Measurements from ENCODE around the gene ZNRF3. TPM values are rescaled to one million over a fixed set of nuclear protein-coding genes. Genes with fewer than 3 reads are reported as not detected.

ZNRF3 gene
- polyA plus RNA-seq, 3 donors: 0.13 TPM; not detected in 2

DNA sequence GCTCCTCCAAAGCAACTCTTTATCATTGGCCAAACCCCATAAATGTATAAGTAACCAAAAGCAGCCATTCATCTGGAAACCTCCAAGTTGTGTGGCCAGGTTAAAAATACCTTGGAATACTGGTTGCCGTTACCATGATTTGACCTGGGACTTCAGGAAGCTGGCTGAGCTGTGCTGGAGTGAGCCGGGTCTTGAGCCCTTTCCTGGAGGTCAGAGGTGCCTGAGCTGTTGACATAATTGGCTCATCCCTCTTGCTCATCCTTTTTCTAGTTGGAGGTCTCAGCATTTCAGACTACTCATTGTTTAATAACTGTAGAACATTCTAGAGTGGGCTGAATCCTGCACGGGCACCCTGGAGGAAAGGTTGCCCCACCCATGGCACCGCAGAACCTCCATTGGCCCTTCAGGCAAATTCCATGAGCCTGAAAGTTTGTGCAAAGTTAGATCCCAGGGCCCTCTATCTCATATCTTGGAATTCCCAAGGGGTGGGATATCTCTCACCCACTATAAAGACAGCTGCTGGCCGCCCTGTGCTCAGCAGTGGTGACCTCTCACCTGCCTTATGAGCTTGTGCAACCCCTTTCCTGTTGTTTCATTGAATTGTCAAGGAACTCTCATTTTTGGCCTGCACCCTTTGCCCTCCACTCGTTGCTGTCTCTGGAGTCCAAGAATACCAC lies 101.2 kb downstream of the ZNRF3 start:
- WGBS (ENCODE audit: insufficient coverage): 81% methylated on average over 4 of the region's 6 CpGs
- Mint-ChIP-seq H3K9me3 (peaks cover 2 to 7% (median 4%) of the 10 kb centered on the region in 7 donors), H3K4me1 (peaks cover 2% of the 10 kb centered on the region), H3K36me3 (no peaks in the 10 kb centered on the region), H3K27me3 (ENCODE audit: low read depth in 3 of 3) (peaks cover 1 to 7% (median 3%) of the 10 kb centered on the region in 3 donors), H3K4me3 (no peak overlapping the region), H3K27ac (no peak overlapping the region)
- Histone ChIP-seq H3K9ac (ENCODE audit: insufficient read depth, low read length, poor library complexity, severe bottlenecking) (no peak overlapping the region), H3K4me2 (replicated peaks; ENCODE audit: extremely low read depth, low read length, poor library complexity, severe bottlenecking) (no peak overlapping the region), H3K36me3 (replicated peaks in 1 of 2; ENCODE audit: control insufficient read depth in 1 of 2, insufficient read depth in 2 of 2, low read length in 2 of 2) (no peaks in the 10 kb centered on the region), H3K27me3 (ENCODE audit: control insufficient read depth in 2 of 2, insufficient read depth in 2 of 2, low read length in 2 of 2) (peaks cover 0 to 1% of the 10 kb centered on the region in 2 donors), H3K9me3 (replicated peaks in 1 of 2; ENCODE audit: control insufficient read depth in 1 of 2, insufficient read depth in 1 of 2, low read length in 2 of 2) (no peaks in the 10 kb centered on the region), H3K4me1 (ENCODE audit: control insufficient read depth in 1 of 2, insufficient read depth in 2 of 2, low read length in 2 of 2) (no peaks in the 10 kb centered on the region), H2AFZ (ENCODE audit: insufficient read depth, low read depth, low read length, poor library complexity, severe bottlenecking) (no peak overlapping the region), H4K20me1 (ENCODE audit: insufficient read depth, low read length) (no peaks in the 10 kb centered on the region), H3K79me2 (ENCODE audit: insufficient read depth, low read length) (no peaks in the 10 kb centered on the region), H3K4me3 (replicated peaks in 1 of 3; ENCODE audit: low read depth in 2 of 3, low read length in 3 of 3) (no peak overlapping the region), H3K27ac (ENCODE audit: low read depth in 1 of 2, low read length in 2 of 2) (no peak overlapping the region)
- intact Hi-C loops (cut with micrococcal nuclease): no loop called here
- no peak for DNase-seq
- TF ChIP-seq, protein P1, sequence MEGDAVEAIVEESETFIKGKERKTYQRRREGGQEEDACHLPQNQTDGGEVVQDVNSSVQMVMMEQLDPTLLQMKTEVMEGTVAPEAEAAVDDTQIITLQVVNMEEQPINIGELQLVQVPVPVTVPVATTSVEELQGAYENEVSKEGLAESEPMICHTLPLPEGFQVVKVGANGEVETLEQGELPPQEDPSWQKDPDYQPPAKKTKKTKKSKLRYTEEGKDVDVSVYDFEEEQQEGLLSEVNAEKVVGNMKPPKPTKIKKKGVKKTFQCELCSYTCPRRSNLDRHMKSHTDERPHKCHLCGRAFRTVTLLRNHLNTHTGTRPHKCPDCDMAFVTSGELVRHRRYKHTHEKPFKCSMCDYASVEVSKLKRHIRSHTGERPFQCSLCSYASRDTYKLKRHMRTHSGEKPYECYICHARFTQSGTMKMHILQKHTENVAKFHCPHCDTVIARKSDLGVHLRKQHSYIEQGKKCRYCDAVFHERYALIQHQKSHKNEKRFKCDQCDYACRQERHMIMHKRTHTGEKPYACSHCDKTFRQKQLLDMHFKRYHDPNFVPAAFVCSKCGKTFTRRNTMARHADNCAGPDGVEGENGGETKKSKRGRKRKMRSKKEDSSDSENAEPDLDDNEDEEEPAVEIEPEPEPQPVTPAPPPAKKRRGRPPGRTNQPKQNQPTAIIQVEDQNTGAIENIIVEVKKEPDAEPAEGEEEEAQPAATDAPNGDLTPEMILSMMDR (IDR thresholded peaks at IDR 0.05): no peak

DNA sequence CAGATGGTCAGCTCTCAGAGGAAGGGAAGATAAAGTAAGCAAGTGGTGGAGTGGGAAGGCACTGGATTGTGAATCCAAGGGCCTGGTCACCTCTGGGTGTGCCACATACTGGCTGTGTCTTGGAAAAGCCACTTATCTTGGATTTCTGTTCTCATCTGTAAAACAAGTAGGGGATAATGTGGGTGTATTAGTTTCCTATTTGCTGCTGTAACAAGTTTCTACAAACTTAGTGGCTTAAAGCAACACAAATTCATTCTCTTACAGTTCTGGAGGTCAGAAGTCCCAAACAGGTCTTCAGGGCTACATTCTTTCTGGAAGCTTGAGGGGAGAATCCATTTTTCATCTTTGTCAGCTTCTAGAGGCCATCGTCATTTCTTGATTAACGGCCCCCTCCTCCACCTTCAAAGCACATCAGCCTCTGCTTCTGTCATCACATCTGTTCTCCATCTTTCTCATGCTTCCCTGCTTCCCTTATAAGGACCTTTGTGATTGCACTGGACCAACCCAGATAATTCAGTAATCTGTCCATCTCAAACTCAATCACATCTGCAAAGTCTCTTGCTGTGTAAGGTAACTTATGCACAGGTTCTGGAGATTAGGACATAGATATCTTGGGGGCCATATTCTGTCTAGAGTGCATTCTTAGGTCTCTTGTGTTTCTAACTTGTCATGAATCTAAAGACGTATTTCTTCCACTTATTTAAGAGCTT lies 102.4 kb downstream of the ZNRF3 start:
- intact Hi-C loops (cut with micrococcal nuclease): no loop called here
- Histone ChIP-seq H3K9me3 (replicated peaks in 1 of 2; ENCODE audit: control insufficient read depth in 1 of 2, insufficient read depth in 1 of 2, low read length in 2 of 2) (no peaks in the 10 kb centered on the region), H3K4me1 (ENCODE audit: control insufficient read depth in 1 of 2, insufficient read depth in 2 of 2, low read length in 2 of 2) (no peaks in the 10 kb centered on the region), H2AFZ (ENCODE audit: insufficient read depth, low read depth, low read length, poor library complexity, severe bottlenecking) (no peak overlapping the region), H3K4me3 (replicated peaks in 1 of 3; ENCODE audit: low read depth in 2 of 3, low read length in 3 of 3) (no peak overlapping the region), H3K36me3 (replicated peaks in 1 of 2; ENCODE audit: control insufficient read depth in 1 of 2, insufficient read depth in 2 of 2, low read length in 2 of 2) (no peaks in the 10 kb centered on the region), H3K4me2 (replicated peaks; ENCODE audit: extremely low read depth, low read length, poor library complexity, severe bottlenecking) (no peak overlapping the region), H3K9ac (ENCODE audit: insufficient read depth, low read length, poor library complexity, severe bottlenecking) (no peak overlapping the region), H3K27me3 (ENCODE audit: control insufficient read depth in 2 of 2, insufficient read depth in 2 of 2, low read length in 2 of 2) (no peaks in the 10 kb centered on the region), H4K20me1 (ENCODE audit: insufficient read depth, low read length) (no peaks in the 10 kb centered on the region), H3K79me2 (ENCODE audit: insufficient read depth, low read length) (no peaks in the 10 kb centered on the region), H3K27ac (ENCODE audit: low read depth in 1 of 2, low read length in 2 of 2) (no peak overlapping the region)
- no peak for DNase-seq
- Mint-ChIP-seq H3K27ac (no peak overlapping the region), H3K4me3 (no peak overlapping the region), H3K27me3 (ENCODE audit: low read depth in 3 of 3) (peaks cover 1 to 4% (median 3%) of the 10 kb centered on the region in 3 donors), H3K36me3 (no peaks in the 10 kb centered on the region), H3K9me3 (peaks cover 2 to 7% (median 4%) of the 10 kb centered on the region in 7 donors), H3K4me1 (peaks cover 2% of the 10 kb centered on the region)
- WGBS (ENCODE audit: insufficient coverage): 93% methylated on average over 2 of the region's 3 CpGs
- TF ChIP-seq, protein P1 (IDR thresholded peaks at IDR 0.05): no peak
